SW 1271 (cell line): ENCODE data around the gene KRTAP10-11.
"Not testable (repeated sequence)": the region's sequence is repeated elsewhere in the genome, so short reads cannot be mapped to it uniquely, and the experiment has no call there.

Source experiments
- DNase-seq, 2 experiments: peaks; one replicate each; lab custom pipeline; 2025; lab: John Stamatoyannopoulos, UW

The KRTAP10-11 gene

GRCh38 chr21:44638506-44639330 is 7.5 kb upstream of the KRTAP10-11 start:
- not testable (repeated sequence) for DNase-seq

GRCh38 chr21:44639331-44639655 is 6.9 kb upstream of the KRTAP10-11 start:
- DNase-seq, result no peak

- DNase-seq, result no peak
Observed at GRCh38 chr21:44640761-44641160, 5.5 kb upstream of the KRTAP10-11 start.

- no peak for DNase-seq
Observed at GRCh38 chr21:44643741-44644310, 2.4 kb upstream of the KRTAP10-11 start.

GRCh38 chr21:44644878-44645277 is 1.3 kb upstream of the KRTAP10-11 start:
- no peak for DNase-seq

- no peak for DNase-seq
Observed at GRCh38 chr21:44647222-44647552, 973 bp downstream of the KRTAP10-11 start.

- no peak for DNase-seq
Observed at GRCh38 chr21:44648557-44649311, 2.5 kb downstream of the KRTAP10-11 start.

- DNase-seq, result no peak
Observed at GRCh38 chr21:44649521-44650100, 3.4 kb downstream of the KRTAP10-11 start.

GRCh38 chr21:44650265-44650972 is 4.2 kb downstream of the KRTAP10-11 start:
- no peak for DNase-seq

- DNase-seq, result no peak
Observed at GRCh38 chr21:44650973-44651675, 4.9 kb downstream of the KRTAP10-11 start.

GRCh38 chr21:44653123-44653522 is 6.9 kb downstream of the KRTAP10-11 start:
- DNase-seq, result no peak

- DNase-seq, result no peak
Observed at GRCh38 chr21:44653656-44654575, 7.7 kb downstream of the KRTAP10-11 start.

GRCh38 chr21:44654576-44655175 is 8.5 kb downstream of the KRTAP10-11 start, which contains the start of gene KRTAP12-4:
Gene KRTAP12-4, minus strand, starts transcription at chr21:44654659. Its CDS starts 45 bp downstream, at chr21:44654614.
- DNase-seq, result no peak

GRCh38 chr21:44656868-44657267 is 10.7 kb downstream of the KRTAP10-11 start:
- no peak for DNase-seq

GRCh38 chr21:44657635-44658540 is 11.7 kb downstream of the KRTAP10-11 start, which contains the start of gene KRTAP12-3:
Gene KRTAP12-3, plus strand, starts transcription at chr21:44657932. Its CDS starts 48 bp downstream, at chr21:44657980.
- DNase-seq, result no peak

- DNase-seq, result no peak
Observed at GRCh38 chr21:44658541-44658910, 12.3 kb downstream of the KRTAP10-11 start.

- DNase-seq, result no peak
Observed at GRCh38 chr21:44658913-44659595, 12.8 kb downstream of the KRTAP10-11 start.

GRCh38 chr21:44661567-44661966 is 15.4 kb downstream of the KRTAP10-11 start:
- not testable (repeated sequence) for DNase-seq
